PC-3 (cell line): ENCODE measurements around the gene CERS1. TPM values are rescaled to one million over a fixed set of nuclear protein-coding genes. Genes with fewer than 3 reads are reported as not detected.

ENCODE experiments used
- ATAC-seq: fragments of 200-7000 bp; cut with Tn5 transposase; 2 replicates; pipeline ENCODE4 v1.9.1; 2020; ENCODE audit warnings: mild to moderate bottlenecking, moderate library complexity
- BruUV-seq: library from RNA; stranded (reverse); fragments of 400-500 nt; replicated peaks from 2 replicates; lab custom pipeline; 2021; lab: Mats Ljungman, UMichigan
- CTCF ChIA-PET: fragments of 300-600 bp; sonication (Branson Sonifier 250); formaldehyde crosslinking; loops from one replicate; lab custom pipeline; 2022; ENCODE audit warnings: antibody characterized with exemption; lab: Charles Lee
- POLR2A ChIA-PET: fragments of 300-600 bp; sonication (Branson Sonifier 250); formaldehyde crosslinking; loops from one replicate; lab custom pipeline; 2022; ENCODE audit warnings: antibody characterized with exemption; ENCODE audit not compliant: unreplicated experiment; lab: Charles Lee
- DNase-seq: peaks from one replicate; pipeline ENCODE4 v3.0.0-alpha.2; 2015
- H2AFZ ChIP-seq: fragments of 300-600 bp; sonication (generic); 2 replicates; pipeline ENCODE4 v1.6.0; 2016; ENCODE audit warnings: antibody characterized with exemption, low read length
- H3F3A ChIP-seq: fragments of 300-600 bp; sonication (generic); one replicate; pipeline ENCODE4 v1.6.0; 2017; ENCODE audit warnings: antibody characterized with exemption, low read length, control low read depth, mild to moderate bottlenecking; ENCODE audit not compliant: unreplicated experiment
- H3K27ac ChIP-seq: fragments of 300-600 bp; sonication (generic); 2 replicates; pipeline ENCODE4 v1.5.1; 2016; ENCODE audit warnings: mild to moderate bottlenecking, low read length
- H3K27me3 ChIP-seq: fragments of 300-600 bp; sonication (generic); 2 replicates; pipeline ENCODE4 v1.6.1; 2016; ENCODE audit warnings: low read length, mixed read lengths
- H3K36me3 ChIP-seq: fragments of 300-600 bp; sonication (generic); 2 replicates; pipeline ENCODE4 v1.6.1; 2016; ENCODE audit warnings: low read depth, mixed run types, low read length, mixed read lengths
- H3K4me1 ChIP-seq: fragments of 300-600 bp; sonication (generic); 2 replicates; pipeline ENCODE4 v1.5.1; 2016; ENCODE audit warnings: low read length; ENCODE audit not compliant: insufficient read depth
- H3K4me2 ChIP-seq: fragments of 300-600 bp; sonication (generic); 2 replicates; pipeline ENCODE4 v1.6.0; 2016; ENCODE audit warnings: low read length
- H3K4me3 ChIP-seq: fragments of 300-600 bp; sonication (generic); 2 replicates; pipeline ENCODE4 v1.5.1; 2016; ENCODE audit warnings: mild to moderate bottlenecking, low read length, mixed read lengths
- H3K79me2 ChIP-seq: fragments of 300-600 bp; sonication (generic); 2 replicates; pipeline ENCODE4 v1.6.1; 2017; ENCODE audit warnings: low read length, mixed read lengths
- H3K9ac ChIP-seq: fragments of 300-600 bp; sonication (generic); 2 replicates; pipeline ENCODE4 v1.6.0; 2016; ENCODE audit warnings: mild to moderate bottlenecking, low read length
- H3K9me2 ChIP-seq: fragments of 300-600 bp; sonication (generic); replicated peaks from 2 replicates; pipeline ENCODE4 v1.6.1; 2016; ENCODE audit warnings: mixed run types, low read length, mixed read lengths
- H3K9me3 ChIP-seq: fragments of 300-600 bp; sonication (generic); 2 replicates; pipeline ENCODE4 v1.6.1; 2016; ENCODE audit warnings: low read length, mixed read lengths
- H4K20me1 ChIP-seq: fragments of 300-600 bp; sonication (generic); 2 replicates; pipeline ENCODE4 v1.6.1; 2016; ENCODE audit warnings: low read length, mixed read lengths
- CTCF ChIP-seq: fragments of 300-600 bp; sonication (generic); conservative IDR thresholded peaks from 2 replicates; pipeline ENCODE4 v1.5.1; 2017; ENCODE audit warnings: antibody characterized with exemption, low read depth, mild to moderate bottlenecking, low read length
- EZH2 ChIP-seq: fragments of 300-600 bp; sonication (generic); IDR thresholded peaks from one replicate; pipeline ENCODE4 v1.6.1; 2017; ENCODE audit warnings: antibody characterized with exemption, mild to moderate bottlenecking, low read length; ENCODE audit not compliant: unreplicated experiment
- EZH2phosphoT487 ChIP-seq: fragments of 300-600 bp; sonication (generic); IDR thresholded peaks from 2 replicates; pipeline ENCODE4 v1.6.1; 2018; ENCODE audit warnings: mild to moderate bottlenecking, antibody characterized with exemption, low read length, borderline replicate concordance
- intact Hi-C: fragments of 100-400 bp; cut with micrococcal nuclease; formaldehyde crosslinking; loops from 2 replicates; pipeline ENCODE4 v1.9.0; 2023
- total RNA-seq: library from RNA; depleted of rRNA; stranded (reverse); fragments of >200 nt; gene quantifications from 2 replicates; pipeline ENCODE4 v1.2.3, GENCODE V29; 2014

CERS1 gene
- total RNA-seq, 1 experiment from 2014 or later = 0.95 TPM

- intact Hi-C loops = loop anchor here (1.0 kb wide), 1 partner anchor 75 kb away; no protein-coding TSS in a partner anchor
- Histone ChIP-seq H3K9ac (no peak overlapping the region), H3K9me3 (no peaks in the 10 kb centered on the region), H3K4me2 (no peak overlapping the region), H4K20me1 (peaks cover 61% of the 10 kb centered on the region), H3K36me3 (peaks cover 34% of the 10 kb centered on the region; the same call in 1 of the 2 replicates), H3K4me1 (no peaks in the 10 kb centered on the region), H3F3A (no peaks in the 10 kb centered on the region), H3K9me2 (no peaks in the 10 kb centered on the region), H3K27ac (no peak overlapping the region), H3K79me2 (peaks cover 78% of the 10 kb centered on the region), H2AFZ (no peak overlapping the region), H3K27me3 (no peaks in the 10 kb centered on the region), H3K4me3 (no peak overlapping the region)
- TF ChIP-seq CTCF = peak; percentile 44; the same call in 1 of the 2 replicates
- no peak for TF ChIP-seq EZH2
- DNase-seq (no peak), ATAC-seq (no peak)
- BruUV-seq = no TSS peak
- ChIA-PET CTCF (interaction anchor here (0.6 to 0.8 kb wide), 2 partner anchors 50 to 75 kb away, joined by 4 to 7 read pairs; no protein-coding TSS in a partner anchor), POLR2A (no interaction called here)
Measured at GRCh38 chr19:18847549-18848463, 48.2 kb downstream of the CERS1 start.

- TF ChIP-seq CTCF (peak; percentile 93), EZH2phosphoT487 (no peak)
- no peak overlapping the region for H3K9ac ChIP-seq
- H3K9me2 ChIP-seq = no peaks in the 10 kb centered on the region
- no peaks in the 10 kb centered on the region for H3K4me1 ChIP-seq
- peak; percentile 74 for DNase-seq
- intact Hi-C loops = loop anchor here (1.0 kb wide), 1 partner anchor 74 kb away; no protein-coding TSS in a partner anchor
- BruUV-seq = no TSS peak
- no peak overlapping the region for H3K4me3 ChIP-seq
- ChIA-PET POLR2A (no interaction called here), CTCF (interaction anchor here (0.6 to 1.0 kb wide), 3 partner anchors 9 to 74 kb away, joined by 3 to 7 read pairs (median 4); no protein-coding TSS in a partner anchor)
- peak; percentile 95 for ATAC-seq
- no peaks in the 10 kb centered on the region for H3F3A ChIP-seq
- no peak overlapping the region for H3K27ac ChIP-seq
- H3K79me2 ChIP-seq = peaks cover 86% of the 10 kb centered on the region
- H2AFZ ChIP-seq = no peak overlapping the region
- H4K20me1 ChIP-seq = peaks cover 67% of the 10 kb centered on the region
- H3K36me3 ChIP-seq = peaks cover 31% of the 10 kb centered on the region; the same call in 1 of the 2 replicates
- no peak overlapping the region for H3K4me2 ChIP-seq
- no peaks in the 10 kb centered on the region for H3K27me3 ChIP-seq
- H3K9me3 ChIP-seq = no peaks in the 10 kb centered on the region
Measured at GRCh38 chr19:18846862-18847548, 49.0 kb downstream of the CERS1 start.
